ENCODE data around the gene MMEL1.
"Not testable (repeated sequence)": the region's sequence is repeated elsewhere in the genome, so short reads cannot be mapped to it uniquely, and the experiment has no call there.

The MMEL1 gene

GRCh38 chr1:2569703-2570102 is 63.1 kb downstream of the MMEL1 start:
- not testable (repeated sequence) for H3K4me3 ChIP-seq (ENCODE audit: low read length in 2 of 2)
- WGBS, 2 donors (ENCODE audit: extremely low coverage in 2 of 2, insufficient read length in 2 of 2, insufficient replicate concordance in 1 of 2): no CpG with 5 or more reads among the region's 13 CpGs

GRCh38 chr1:2569060-2569459 is 63.8 kb downstream of the MMEL1 start:
- Histone ChIP-seq H2AFZ (ENCODE audit: low read length) (no peak overlapping the region), H3K79me1 (ENCODE audit: low read depth, low read length) (no peaks in the 10 kb centered on the region), H3K36me3 (replicated peaks in 1 of 2; ENCODE audit: control insufficient read depth in 2 of 2, insufficient read depth in 2 of 2, low read length in 2 of 2) (no peaks in the 10 kb centered on the region), H2BK12ac (ENCODE audit: low read length) (no peak overlapping the region), H3K4me1 (ENCODE audit: control insufficient read depth in 2 of 2, insufficient read depth in 1 of 2, low read depth in 1 of 2, low read length in 2 of 2) (peaks cover 0 to 2% of the 10 kb centered on the region in 2 donors), H2BK15ac (ENCODE audit: low read length) (no peak overlapping the region), H3K14ac (ENCODE audit: low read length) (no peak overlapping the region), H4K8ac (ENCODE audit: low read depth, low read length) (no peak overlapping the region), H4K91ac (ENCODE audit: low read depth, low read length, poor library complexity) (no peak overlapping the region), H3K23ac (ENCODE audit: low read depth, low read length, poor library complexity) (no peak overlapping the region), H3K9ac (ENCODE audit: low read depth, low read length, poor library complexity) (no peak overlapping the region), H3K27me3 (ENCODE audit: control insufficient read depth in 3 of 3, insufficient read depth in 3 of 3, low read depth in 1 of 3, low read length in 3 of 3) (peaks cover 0 to 43% (median 4%) of the 10 kb centered on the region in 3 experiments), H3K18ac (ENCODE audit: low read length) (peak overlapping the region; percentile 81), H3K4me2 (ENCODE audit: insufficient read depth, low read length, poor library complexity, severe bottlenecking) (no peak overlapping the region), H2AK5ac (ENCODE audit: low read depth, low read length) (no peak overlapping the region), H3K9me3 (replicated peaks in 1 of 2; ENCODE audit: control insufficient read depth in 2 of 2, insufficient read depth in 1 of 2, low read depth in 1 of 2, low read length in 2 of 2) (peaks cover 3 to 5% of the 10 kb centered on the region in 2 donors), H3K4me3 (ENCODE audit: low read length in 2 of 2) (no peak overlapping the region), H2BK120ac (ENCODE audit: low read depth, low read length) (no peak overlapping the region), H3K4ac (ENCODE audit: low read length) (no peak overlapping the region), H2BK5ac (ENCODE audit: low read length) (no peak overlapping the region), H3K27ac (replicated peaks; ENCODE audit: low read length) (no peak overlapping the region)
- no CpG with 5 or more reads among the region's 17 CpGs for WGBS, 2 donors (ENCODE audit: extremely low coverage in 2 of 2, insufficient read length in 2 of 2, insufficient replicate concordance in 1 of 2)
- no peak for DNase-seq (ENCODE audit: low spot score)

More at GRCh38 chr1:2569703-2570102, 63.1 kb downstream of the MMEL1 start:
- H3K9me3 ChIP-seq (replicated peaks in 1 of 2; ENCODE audit: control insufficient read depth in 2 of 2, insufficient read depth in 1 of 2, low read depth in 1 of 2, low read length in 2 of 2); H3K18ac ChIP-seq (ENCODE audit: low read length); H3K4me2 ChIP-seq (ENCODE audit: insufficient read depth, low read length, poor library complexity, severe bottlenecking); H3K4ac ChIP-seq (ENCODE audit: low read length); H2AK5ac ChIP-seq (ENCODE audit: low read depth, low read length); H3K9ac ChIP-seq (ENCODE audit: low read depth, low read length, poor library complexity); H2BK15ac ChIP-seq (ENCODE audit: low read length); H3K23ac ChIP-seq (ENCODE audit: low read depth, low read length, poor library complexity); H3K36me3 ChIP-seq (replicated peaks in 1 of 2; ENCODE audit: control insufficient read depth in 2 of 2, insufficient read depth in 2 of 2, low read length in 2 of 2); H3K27ac ChIP-seq (replicated peaks; ENCODE audit: low read length); H2AFZ ChIP-seq (ENCODE audit: low read length); H4K91ac ChIP-seq (ENCODE audit: low read depth, low read length, poor library complexity); H2BK12ac ChIP-seq (ENCODE audit: low read length); DNase-seq (ENCODE audit: low spot score); H2BK120ac ChIP-seq (ENCODE audit: low read depth, low read length); H3K14ac ChIP-seq (ENCODE audit: low read length); H3K79me1 ChIP-seq (ENCODE audit: low read depth, low read length); H3K4me1 ChIP-seq (ENCODE audit: control insufficient read depth in 2 of 2, insufficient read depth in 1 of 2, low read depth in 1 of 2, low read length in 2 of 2); H4K8ac ChIP-seq (ENCODE audit: low read depth, low read length); H2BK5ac ChIP-seq (ENCODE audit: low read length): not testable (repeated sequence)
- peaks cover 0 to 36% (median 4%) of the 10 kb centered on the region in 3 experiments for H3K27me3 ChIP-seq (ENCODE audit: control insufficient read depth in 3 of 3, insufficient read depth in 3 of 3, low read depth in 1 of 3, low read length in 3 of 3)

GRCh38 chr1:2568187-2568816 is 64.5 kb downstream of the MMEL1 start:
- not testable (repeated sequence) for H3K23ac ChIP-seq (ENCODE audit: low read depth, low read length, poor library complexity); H2BK120ac ChIP-seq (ENCODE audit: low read depth, low read length); H4K91ac ChIP-seq (ENCODE audit: low read depth, low read length, poor library complexity); H2BK5ac ChIP-seq (ENCODE audit: low read length); H3K14ac ChIP-seq (ENCODE audit: low read length); H2AFZ ChIP-seq (ENCODE audit: low read length); H2AK5ac ChIP-seq (ENCODE audit: low read depth, low read length); H3K9me3 ChIP-seq (replicated peaks in 1 of 2; ENCODE audit: control insufficient read depth in 2 of 2, insufficient read depth in 1 of 2, low read depth in 1 of 2, low read length in 2 of 2); H3K4ac ChIP-seq (ENCODE audit: low read length); H3K4me3 ChIP-seq (ENCODE audit: low read length in 2 of 2); H2BK12ac ChIP-seq (ENCODE audit: low read length); H3K4me2 ChIP-seq (ENCODE audit: insufficient read depth, low read length, poor library complexity, severe bottlenecking); H4K8ac ChIP-seq (ENCODE audit: low read depth, low read length); H3K36me3 ChIP-seq (replicated peaks in 1 of 2; ENCODE audit: control insufficient read depth in 2 of 2, insufficient read depth in 2 of 2, low read length in 2 of 2); DNase-seq (ENCODE audit: low spot score); H3K9ac ChIP-seq (ENCODE audit: low read depth, low read length, poor library complexity); H3K79me1 ChIP-seq (ENCODE audit: low read depth, low read length); H2BK15ac ChIP-seq (ENCODE audit: low read length); H3K18ac ChIP-seq (ENCODE audit: low read length); H3K27ac ChIP-seq (replicated peaks; ENCODE audit: low read length); H3K4me1 ChIP-seq (ENCODE audit: control insufficient read depth in 2 of 2, insufficient read depth in 1 of 2, low read depth in 1 of 2, low read length in 2 of 2)
- peaks cover 0 to 45% (median 4%) of the 10 kb centered on the region in 3 experiments for H3K27me3 ChIP-seq (ENCODE audit: control insufficient read depth in 3 of 3, insufficient read depth in 3 of 3, low read depth in 1 of 3, low read length in 3 of 3)
- no CpG with 5 or more reads among the region's 17 CpGs for WGBS, 2 donors (ENCODE audit: extremely low coverage in 2 of 2, insufficient read length in 2 of 2, insufficient replicate concordance in 1 of 2)

- no peak overlapping the region for H2BK120ac ChIP-seq (ENCODE audit: low read depth, low read length)
- H3K27me3 ChIP-seq (ENCODE audit: control insufficient read depth in 3 of 3, insufficient read depth in 3 of 3, low read depth in 1 of 3, low read length in 3 of 3): peaks cover 0 to 46% (median 0%) of the 10 kb centered on the region in 3 experiments
- peak overlapping the region; percentile 83 for H3K18ac ChIP-seq (ENCODE audit: low read length)
- no peak overlapping the region for H3K9ac ChIP-seq (ENCODE audit: low read depth, low read length, poor library complexity)
- no peak overlapping the region for H3K4me2 ChIP-seq (ENCODE audit: insufficient read depth, low read length, poor library complexity, severe bottlenecking)
- H2BK15ac ChIP-seq (ENCODE audit: low read length): peak overlapping the region; percentile 10
- no peaks in the 10 kb centered on the region for H3K9me3 ChIP-seq (replicated peaks in 1 of 2; ENCODE audit: control insufficient read depth in 2 of 2, insufficient read depth in 1 of 2, low read depth in 1 of 2, low read length in 2 of 2)
- no peak overlapping the region for H4K8ac ChIP-seq (ENCODE audit: low read depth, low read length)
- no peak overlapping the region for H3K14ac ChIP-seq (ENCODE audit: low read length)
- H3K4me1 ChIP-seq (ENCODE audit: control insufficient read depth in 2 of 2, insufficient read depth in 1 of 2, low read depth in 1 of 2, low read length in 2 of 2): peaks cover 2% of the 10 kb centered on the region in 2 donors
- DNase-seq (ENCODE audit: low spot score): no peak
- WGBS, 2 donors (ENCODE audit: extremely low coverage in 2 of 2, insufficient read length in 2 of 2, insufficient replicate concordance in 1 of 2): no CpG with 5 or more reads among the region's 16 CpGs
- no peak overlapping the region for H2AFZ ChIP-seq (ENCODE audit: low read length)
- no peak overlapping the region for H3K4me3 ChIP-seq (ENCODE audit: low read length in 2 of 2)
- no peak overlapping the region for H3K23ac ChIP-seq (ENCODE audit: low read depth, low read length, poor library complexity)
- H3K36me3 ChIP-seq (replicated peaks in 1 of 2; ENCODE audit: control insufficient read depth in 2 of 2, insufficient read depth in 2 of 2, low read length in 2 of 2): no peaks in the 10 kb centered on the region
- H3K79me1 ChIP-seq (ENCODE audit: low read depth, low read length): no peaks in the 10 kb centered on the region
- H4K91ac ChIP-seq (ENCODE audit: low read depth, low read length, poor library complexity): no peak overlapping the region
- H2AK5ac ChIP-seq (ENCODE audit: low read depth, low read length): peak overlapping the region; percentile 95
- H2BK12ac ChIP-seq (ENCODE audit: low read length): peak overlapping the region; percentile 24
- no peak overlapping the region for H3K27ac ChIP-seq (replicated peaks; ENCODE audit: low read length)
- no peak overlapping the region for H3K4ac ChIP-seq (ENCODE audit: low read length)
- H2BK5ac ChIP-seq (ENCODE audit: low read length): no peak overlapping the region
These were observed 65.6 kb downstream of the MMEL1 start for GRCh38 chr1:2567083-2567679.

Data from neuronal stem cell (in vitro differentiated cells).